Dendritic cell treated with granulocyte-macrophage colony-stimulating factor and Interleukin-4, amounts not matched to agents 40 ng/mL and 50 ng/mL, for 4 days (primary cell): Measurements from ENCODE around the gene AARSD1.
"Not testable (repeated sequence)": the region's sequence is repeated elsewhere in the genome, so short reads cannot be mapped to it uniquely, and the experiment has no call there.

ENCODE experiments used
- H3K27ac Mint-ChIP-seq: one replicate; pipeline ENCODE4 v1.8.0; 2022; ENCODE audit warnings: mild to moderate bottlenecking, mixed read lengths
- H3K27me3 Mint-ChIP-seq: one replicate; pipeline ENCODE4 v1.8.0; 2022; ENCODE audit warnings: mild to moderate bottlenecking, mixed read lengths
- H3K36me3 Mint-ChIP-seq: one replicate; pipeline ENCODE4 v1.8.0; 2022; ENCODE audit warnings: low read depth, mixed read lengths
- H3K4me1 Mint-ChIP-seq: one replicate; pipeline ENCODE4 v1.8.0; 2022; ENCODE audit warnings: low read depth, mixed read lengths
- H3K4me3 Mint-ChIP-seq: one replicate; pipeline ENCODE4 v1.8.0; 2022; ENCODE audit warnings: mild to moderate bottlenecking, moderate library complexity, mixed read lengths
- H3K9me3 Mint-ChIP-seq: one replicate; pipeline ENCODE4 v1.8.0; 2022; ENCODE audit warnings: mixed read lengths
- intact Hi-C: fragments of 100-400 bp; cut with micrococcal nuclease; formaldehyde crosslinking; loops from one replicate; pipeline ENCODE4 v1.15.0; 2022

The AARSD1 gene

DNA sequence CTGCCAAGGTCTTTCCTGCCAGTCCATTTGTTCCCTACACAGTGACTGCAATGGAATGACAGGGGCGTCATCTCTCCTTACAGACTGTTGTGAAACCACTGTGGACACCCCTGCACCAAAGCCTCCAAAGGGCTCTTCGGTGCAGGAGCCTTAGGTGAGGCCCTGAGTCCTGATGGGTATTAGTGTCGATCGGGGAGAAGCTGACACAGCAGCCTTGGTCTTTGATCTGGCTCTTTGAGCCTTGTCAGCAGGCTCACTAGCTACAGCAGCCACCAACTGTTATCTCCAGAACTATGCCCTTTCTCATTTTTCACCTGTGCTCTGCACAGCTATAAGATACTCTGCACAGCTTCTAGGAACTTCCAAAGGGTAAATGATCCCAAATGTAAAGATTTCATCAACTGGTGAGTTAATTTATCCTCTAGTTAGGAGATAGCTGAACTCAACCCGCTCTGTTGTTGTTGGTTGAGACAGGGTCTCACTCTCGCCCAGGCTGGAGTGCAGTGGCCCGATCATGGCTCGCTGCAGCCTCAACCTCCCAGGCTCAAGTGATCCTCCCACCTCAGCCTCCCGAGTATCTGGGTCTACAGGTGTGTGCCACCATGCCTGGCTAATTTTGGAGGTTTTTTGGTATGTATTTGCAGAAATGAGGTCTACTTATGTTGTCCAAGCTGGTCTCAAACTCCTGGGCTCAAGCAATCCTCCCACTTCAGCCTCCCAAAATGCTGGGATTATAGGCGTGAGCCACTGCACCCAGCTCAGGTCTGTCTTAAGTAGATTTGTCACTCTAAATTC is 44.0 kb downstream of the AARSD1 start:
- H3K27ac Mint-ChIP-seq, result no peak overlapping the region
- no peaks in the 10 kb centered on the region for H3K9me3 Mint-ChIP-seq
- peaks cover 12% of the 10 kb centered on the region for H3K4me1 Mint-ChIP-seq
- intact Hi-C loops, result no loop called here
- peaks cover 1% of the 10 kb centered on the region for H3K27me3 Mint-ChIP-seq
- no peaks in the 10 kb centered on the region for H3K36me3 Mint-ChIP-seq
- H3K4me3 Mint-ChIP-seq, result no peak overlapping the region

- H3K27ac Mint-ChIP-seq, H3K36me3 Mint-ChIP-seq, H3K4me3 Mint-ChIP-seq, H3K4me1 Mint-ChIP-seq, H3K27me3 Mint-ChIP-seq, H3K9me3 Mint-ChIP-seq, intact Hi-C loops: not testable (repeated sequence)
Measured at GRCh38 chr17:42919522-42920077, 44.7 kb downstream of the AARSD1 start.

DNA sequence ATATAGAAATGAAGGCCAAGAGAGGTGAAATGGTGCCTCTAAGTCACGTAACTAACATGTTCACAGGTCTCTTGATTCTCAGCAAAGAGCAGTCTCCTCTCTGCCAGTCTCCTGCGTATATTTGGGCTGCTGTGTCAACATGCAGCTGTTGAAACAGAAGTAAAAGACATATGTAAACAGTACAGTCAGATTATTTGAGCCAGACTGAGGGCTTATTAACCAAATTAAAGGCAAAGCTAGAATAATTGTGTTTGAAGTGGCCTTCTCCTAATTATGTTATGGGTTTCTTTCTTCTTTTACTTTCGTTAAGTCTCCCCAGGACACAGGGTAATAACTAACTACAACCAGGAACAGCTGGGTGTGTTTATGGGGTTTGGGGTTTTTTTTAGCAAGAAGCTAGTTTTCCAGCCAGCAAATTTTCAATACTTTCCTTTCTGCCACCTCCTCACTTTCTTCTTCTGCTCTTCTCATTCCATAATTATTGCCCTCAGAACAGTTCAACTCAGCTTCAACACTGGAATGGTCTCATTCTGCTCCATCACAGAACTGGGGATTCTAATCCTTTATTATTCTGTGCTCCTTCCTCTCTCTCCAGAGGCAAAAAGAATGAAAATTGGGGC is 45.2 kb downstream of the AARSD1 start:
- no peaks in the 10 kb centered on the region for H3K36me3 Mint-ChIP-seq
- intact Hi-C loops, result no loop called here
- H3K27ac Mint-ChIP-seq, result no peak overlapping the region
- H3K4me3 Mint-ChIP-seq, result no peak overlapping the region
- peaks cover 5% of the 10 kb centered on the region for H3K4me1 Mint-ChIP-seq
- H3K9me3 Mint-ChIP-seq, result no peaks in the 10 kb centered on the region
- peaks cover 1% of the 10 kb centered on the region for H3K27me3 Mint-ChIP-seq

DNA sequence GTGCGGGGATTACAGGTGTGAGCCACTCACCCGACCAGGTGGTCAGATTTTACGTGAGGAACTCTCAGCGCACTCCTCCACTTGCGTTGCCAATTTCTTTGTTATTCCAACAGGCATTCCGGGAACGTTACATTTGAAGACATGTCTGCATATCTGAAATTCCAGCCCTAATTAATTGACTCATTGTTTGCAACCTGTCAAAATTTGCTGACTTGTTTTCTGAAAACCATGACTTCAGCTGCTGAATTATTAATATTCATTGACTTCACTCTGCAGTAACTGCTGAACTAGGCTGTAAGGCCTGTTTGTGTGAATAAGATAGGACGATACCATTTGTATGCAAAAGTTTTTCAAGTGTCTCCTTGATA is 47.0 kb downstream of the AARSD1 start:
- no peak overlapping the region for H3K4me3 Mint-ChIP-seq
- intact Hi-C loops, result no loop called here
- H3K4me1 Mint-ChIP-seq, result peaks cover 5% of the 10 kb centered on the region
- no peaks in the 10 kb centered on the region for H3K36me3 Mint-ChIP-seq
- peaks cover 1% of the 10 kb centered on the region for H3K27me3 Mint-ChIP-seq
- H3K9me3 Mint-ChIP-seq, result no peaks in the 10 kb centered on the region
- no peak overlapping the region for H3K27ac Mint-ChIP-seq

GRCh38 chr17:42916388-42917235 is 47.6 kb downstream of the AARSD1 start:
- H3K27me3 Mint-ChIP-seq, H3K9me3 Mint-ChIP-seq, H3K36me3 Mint-ChIP-seq, H3K4me1 Mint-ChIP-seq, H3K27ac Mint-ChIP-seq, intact Hi-C loops, H3K4me3 Mint-ChIP-seq: not testable (repeated sequence)

DNA sequence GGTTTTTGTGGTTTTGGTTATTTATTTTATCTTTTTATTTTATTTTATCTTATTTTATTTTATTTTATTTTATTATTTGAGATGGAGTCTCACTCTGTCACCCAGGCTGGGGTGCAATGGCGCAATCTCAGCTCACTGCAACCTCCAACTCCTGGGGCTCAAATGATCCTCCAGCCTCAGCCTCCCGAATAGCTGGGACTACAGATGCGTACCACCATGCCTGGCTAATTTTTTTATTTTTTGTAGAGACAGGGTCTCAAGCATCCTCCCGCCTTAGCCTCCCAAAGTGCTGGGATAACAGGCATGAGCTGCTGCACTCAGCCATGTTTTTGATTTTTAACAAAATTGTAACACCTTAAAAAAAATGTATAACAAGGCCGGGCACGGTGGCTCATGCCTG is 49.0 kb downstream of the AARSD1 start:
- H3K27me3 Mint-ChIP-seq, H3K9me3 Mint-ChIP-seq, H3K27ac Mint-ChIP-seq, H3K4me3 Mint-ChIP-seq, H3K4me1 Mint-ChIP-seq, intact Hi-C loops, H3K36me3 Mint-ChIP-seq: not testable (repeated sequence)

GRCh38 chr17:42913981-42914617 is 50.2 kb downstream of the AARSD1 start:
- Mint-ChIP-seq H3K9me3 (no peaks in the 10 kb centered on the region), H3K36me3 (no peaks in the 10 kb centered on the region)

GRCh38 chr17:42913522-42913921 is 50.7 kb downstream of the AARSD1 start:
- Mint-ChIP-seq H3K27ac (no peak overlapping the region), H3K36me3 (no peaks in the 10 kb centered on the region), H3K4me3 (no peak overlapping the region), H3K4me1 (peaks cover 5% of the 10 kb centered on the region), H3K9me3 (no peaks in the 10 kb centered on the region), H3K27me3 (peaks cover 11% of the 10 kb centered on the region)
- intact Hi-C loops, result no loop called here

More at GRCh38 chr17:42913981-42914617, 50.2 kb downstream of the AARSD1 start:
- Mint-ChIP-seq H3K27me3 (peaks cover 11% of the 10 kb centered on the region), H3K27ac (no peak overlapping the region), H3K4me1 (peaks cover 5% of the 10 kb centered on the region), H3K4me3 (no peak overlapping the region)
- intact Hi-C loops, result no loop called here

- H3K4me1 Mint-ChIP-seq, result peaks cover 6% of the 10 kb centered on the region
- no peak overlapping the region for H3K4me3 Mint-ChIP-seq
- no peak overlapping the region for H3K27ac Mint-ChIP-seq
- H3K9me3 Mint-ChIP-seq, result no peaks in the 10 kb centered on the region
- intact Hi-C loops, result no loop called here
- peaks cover 13% of the 10 kb centered on the region for H3K27me3 Mint-ChIP-seq
- H3K36me3 Mint-ChIP-seq, result no peaks in the 10 kb centered on the region
Measured at GRCh38 chr17:42908872-42909700, 55.2 kb downstream of the AARSD1 start.

DNA sequence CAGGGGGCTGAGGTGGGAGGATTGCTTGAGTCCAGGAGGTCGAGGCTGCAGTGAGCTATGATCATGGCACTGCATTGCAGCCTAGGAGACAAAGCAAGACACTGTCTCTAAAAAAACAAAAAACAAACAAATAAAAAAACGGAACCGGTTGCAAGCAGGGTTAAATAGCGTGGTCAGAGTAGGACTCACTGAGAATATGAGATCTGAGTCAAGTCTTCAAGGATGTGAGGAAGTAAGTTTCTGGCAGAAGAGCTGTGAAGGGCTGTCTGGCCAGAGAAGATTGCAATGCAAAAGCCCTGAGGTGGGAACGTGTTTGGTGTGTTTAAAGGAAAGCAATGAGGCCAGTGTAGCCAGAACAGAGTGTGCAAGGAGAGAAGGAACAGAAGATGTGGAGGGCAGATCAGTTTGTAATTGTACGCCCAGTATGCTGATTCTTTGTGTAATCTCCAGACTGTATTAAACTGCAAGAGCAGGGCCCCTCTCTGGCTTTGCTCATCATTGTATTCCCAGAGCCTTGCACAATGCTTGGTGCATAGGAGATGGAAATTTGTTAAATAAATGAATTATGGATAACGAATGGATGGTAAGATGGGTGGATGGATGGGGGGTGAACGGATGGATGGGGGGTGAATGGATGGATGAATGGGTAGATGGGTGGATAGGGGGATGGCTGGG is 57.3 kb downstream of the AARSD1 start:
- Mint-ChIP-seq H3K4me3 (no peak overlapping the region), H3K36me3 (no peaks in the 10 kb centered on the region), H3K27ac (no peak overlapping the region), H3K4me1 (peaks cover 6% of the 10 kb centered on the region), H3K27me3 (peaks cover 13% of the 10 kb centered on the region), H3K9me3 (no peaks in the 10 kb centered on the region)
- intact Hi-C loops, result no loop called here

DNA sequence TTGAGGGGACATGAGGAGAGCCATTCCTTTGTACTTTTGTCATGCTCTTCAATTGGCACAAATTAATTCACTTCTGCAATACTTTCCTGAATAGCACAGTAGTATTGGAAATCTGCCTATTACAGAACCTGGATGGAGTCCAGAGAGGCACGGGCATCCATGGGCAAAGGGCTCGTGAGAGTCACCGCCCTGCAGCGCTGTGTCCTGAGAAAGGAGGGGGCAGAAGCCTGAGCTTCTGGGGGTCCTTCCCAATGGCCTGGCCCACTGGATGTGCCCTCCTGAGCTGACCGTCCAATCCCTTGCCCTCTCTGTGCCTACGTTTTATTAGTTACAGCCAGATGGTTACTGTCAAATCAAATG is 60.2 kb downstream of the AARSD1 start:
- Mint-ChIP-seq H3K27me3 (peaks cover 5% of the 10 kb centered on the region), H3K4me1 (peaks cover 6% of the 10 kb centered on the region), H3K4me3 (no peak overlapping the region), H3K36me3 (no peaks in the 10 kb centered on the region), H3K9me3 (no peaks in the 10 kb centered on the region), H3K27ac (no peak overlapping the region)
- intact Hi-C loops, result no loop called here

DNA sequence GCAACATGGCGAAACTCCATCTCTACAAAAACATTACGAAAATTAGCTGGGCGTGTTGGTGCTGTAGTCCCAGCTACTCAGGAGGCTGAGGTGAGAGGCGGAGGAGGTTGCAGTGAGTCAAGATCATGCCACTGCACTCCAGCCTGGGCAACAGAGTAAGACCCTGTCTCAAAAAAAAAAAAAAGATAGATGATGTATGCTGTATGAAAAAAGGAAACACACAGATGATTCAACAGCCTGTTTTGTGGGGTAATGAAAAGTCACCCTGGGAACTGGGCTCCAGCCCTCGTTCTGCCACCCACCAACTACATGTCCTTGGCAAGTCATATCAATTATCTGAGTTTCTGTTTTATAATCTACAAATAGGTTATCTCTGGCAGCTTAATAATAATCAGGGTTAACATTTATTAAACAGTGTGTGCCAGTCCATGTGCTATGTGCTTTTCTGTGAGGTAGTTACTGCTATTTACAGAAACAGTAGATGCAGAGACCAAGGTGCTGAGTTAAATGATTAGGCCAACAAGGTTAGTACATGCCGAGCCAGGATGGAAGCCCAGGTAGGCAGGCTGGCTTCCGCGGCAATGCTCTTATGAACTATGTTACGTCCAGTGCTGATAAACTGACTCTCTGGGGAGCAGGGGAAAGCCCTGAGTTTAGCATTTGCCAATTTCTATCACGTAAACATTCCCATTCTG is 62.6 kb downstream of the AARSD1 start:
- Mint-ChIP-seq H3K4me3 (no peak overlapping the region), H3K27ac (no peak overlapping the region), H3K27me3 (peaks cover 5% of the 10 kb centered on the region), H3K4me1 (peaks cover 1% of the 10 kb centered on the region), H3K9me3 (no peaks in the 10 kb centered on the region), H3K36me3 (no peaks in the 10 kb centered on the region)
- intact Hi-C loops, result no loop called here
